ENCODE data around the gene RALGAPA2. TPM values are rescaled to one million over a fixed set of nuclear protein-coding genes. Genes with fewer than 3 reads are reported as not detected.

RALGAPA2 gene
- total RNA-seq, 1 experiment from 2014 or later = 18.2 TPM

GRCh38 chr20:20638878-20639277 is 73.6 kb downstream of the RALGAPA2 start (continued):
- no peak for TF ChIP-seq STAT6 (CRISPR knock-in tag; conservative IDR thresholded peaks at IDR 0.05; ENCODE audit: low read depth)
- no peak for TF ChIP-seq ATF3 (CRISPR knock-in tag; conservative IDR thresholded peaks at IDR 0.05)
- TF ChIP-seq IRF2 (CRISPR knock-in tag; IDR thresholded peaks at IDR 0.05; ENCODE audit: borderline replicate concordance, low read depth) = no peak
- no peak for TF ChIP-seq ZNF396 (CRISPR knock-in tag; IDR thresholded peaks at IDR 0.05; ENCODE audit: borderline replicate concordance)
- TF ChIP-seq TEAD1 (CRISPR knock-in tag; IDR thresholded peaks at IDR 0.05) = no peak
- no peak for TF ChIP-seq HMGA2 (CRISPR knock-in tag; IDR thresholded peaks at IDR 0.05)
- TF ChIP-seq, protein P1, sequence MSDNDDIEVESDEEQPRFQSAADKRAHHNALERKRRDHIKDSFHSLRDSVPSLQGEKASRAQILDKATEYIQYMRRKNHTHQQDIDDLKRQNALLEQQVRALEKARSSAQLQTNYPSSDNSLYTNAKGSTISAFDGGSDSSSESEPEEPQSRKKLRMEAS (CRISPR knock-in tag; IDR thresholded peaks at IDR 0.05) = no peak
- TF ChIP-seq CREB1 (CRISPR knock-in tag; IDR thresholded peaks at IDR 0.05) = no peak
- TF ChIP-seq EMX1 (CRISPR knock-in tag; IDR thresholded peaks at IDR 0.05) = no peak
- TF ChIP-seq ZNF317 (CRISPR knock-in tag; IDR thresholded peaks at IDR 0.05; ENCODE audit: borderline replicate concordance, low read depth) = no peak

GRCh38 chr20:20637998-20638725 is 74.3 kb downstream of the RALGAPA2 start:
- ChIA-PET POLR2A (no interaction called here), CTCF (no interaction called here)
- H3K36me3 Mint-ChIP-seq = peaks cover 27% of the 10 kb centered on the region
- TF ChIP-seq, protein P2, sequence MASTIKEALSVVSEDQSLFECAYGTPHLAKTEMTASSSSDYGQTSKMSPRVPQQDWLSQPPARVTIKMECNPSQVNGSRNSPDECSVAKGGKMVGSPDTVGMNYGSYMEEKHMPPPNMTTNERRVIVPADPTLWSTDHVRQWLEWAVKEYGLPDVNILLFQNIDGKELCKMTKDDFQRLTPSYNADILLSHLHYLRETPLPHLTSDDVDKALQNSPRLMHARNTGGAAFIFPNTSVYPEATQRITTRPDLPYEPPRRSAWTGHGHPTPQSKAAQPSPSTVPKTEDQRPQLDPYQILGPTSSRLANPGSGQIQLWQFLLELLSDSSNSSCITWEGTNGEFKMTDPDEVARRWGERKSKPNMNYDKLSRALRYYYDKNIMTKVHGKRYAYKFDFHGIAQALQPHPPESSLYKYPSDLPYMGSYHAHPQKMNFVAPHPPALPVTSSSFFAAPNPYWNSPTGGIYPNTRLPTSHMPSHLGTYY (CRISPR knock-in tag; IDR thresholded peaks at IDR 0.05) = no peak
- no peak for TF ChIP-seq ELF4 (CRISPR knock-in tag; IDR thresholded peaks at IDR 0.05; ENCODE audit: low read depth)
- TF ChIP-seq, protein P3, sequence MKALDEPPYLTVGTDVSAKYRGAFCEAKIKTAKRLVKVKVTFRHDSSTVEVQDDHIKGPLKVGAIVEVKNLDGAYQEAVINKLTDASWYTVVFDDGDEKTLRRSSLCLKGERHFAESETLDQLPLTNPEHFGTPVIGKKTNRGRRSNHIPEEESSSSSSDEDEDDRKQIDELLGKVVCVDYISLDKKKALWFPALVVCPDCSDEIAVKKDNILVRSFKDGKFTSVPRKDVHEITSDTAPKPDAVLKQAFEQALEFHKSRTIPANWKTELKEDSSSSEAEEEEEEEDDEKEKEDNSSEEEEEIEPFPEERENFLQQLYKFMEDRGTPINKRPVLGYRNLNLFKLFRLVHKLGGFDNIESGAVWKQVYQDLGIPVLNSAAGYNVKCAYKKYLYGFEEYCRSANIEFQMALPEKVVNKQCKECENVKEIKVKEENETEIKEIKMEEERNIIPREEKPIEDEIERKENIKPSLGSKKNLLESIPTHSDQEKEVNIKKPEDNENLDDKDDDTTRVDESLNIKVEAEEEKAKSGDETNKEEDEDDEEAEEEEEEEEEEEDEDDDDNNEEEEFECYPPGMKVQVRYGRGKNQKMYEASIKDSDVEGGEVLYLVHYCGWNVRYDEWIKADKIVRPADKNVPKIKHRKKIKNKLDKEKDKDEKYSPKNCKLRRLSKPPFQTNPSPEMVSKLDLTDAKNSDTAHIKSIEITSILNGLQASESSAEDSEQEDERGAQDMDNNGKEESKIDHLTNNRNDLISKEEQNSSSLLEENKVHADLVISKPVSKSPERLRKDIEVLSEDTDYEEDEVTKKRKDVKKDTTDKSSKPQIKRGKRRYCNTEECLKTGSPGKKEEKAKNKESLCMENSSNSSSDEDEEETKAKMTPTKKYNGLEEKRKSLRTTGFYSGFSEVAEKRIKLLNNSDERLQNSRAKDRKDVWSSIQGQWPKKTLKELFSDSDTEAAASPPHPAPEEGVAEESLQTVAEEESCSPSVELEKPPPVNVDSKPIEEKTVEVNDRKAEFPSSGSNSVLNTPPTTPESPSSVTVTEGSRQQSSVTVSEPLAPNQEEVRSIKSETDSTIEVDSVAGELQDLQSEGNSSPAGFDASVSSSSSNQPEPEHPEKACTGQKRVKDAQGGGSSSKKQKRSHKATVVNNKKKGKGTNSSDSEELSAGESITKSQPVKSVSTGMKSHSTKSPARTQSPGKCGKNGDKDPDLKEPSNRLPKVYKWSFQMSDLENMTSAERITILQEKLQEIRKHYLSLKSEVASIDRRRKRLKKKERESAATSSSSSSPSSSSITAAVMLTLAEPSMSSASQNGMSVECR (CRISPR knock-in tag; IDR thresholded peaks at IDR 0.05; ENCODE audit: borderline replicate concordance) = no peak
- no peak for TF ChIP-seq ZNF219 (CRISPR knock-in tag; IDR thresholded peaks at IDR 0.05; ENCODE audit: borderline replicate concordance)
- H3K4me1 Mint-ChIP-seq = peaks cover 7% of the 10 kb centered on the region
- ATAC-seq (no peak), DNase-seq (ENCODE audit: low spot score) (no peak)
- no peaks in the 10 kb centered on the region for H3K27me3 Mint-ChIP-seq (ENCODE audit: low read depth)
- no peak overlapping the region for H3K4me3 Mint-ChIP-seq
- no peaks in the 10 kb centered on the region for H3K9me3 Mint-ChIP-seq
- H3K27ac Mint-ChIP-seq = no peak overlapping the region

DNA sequence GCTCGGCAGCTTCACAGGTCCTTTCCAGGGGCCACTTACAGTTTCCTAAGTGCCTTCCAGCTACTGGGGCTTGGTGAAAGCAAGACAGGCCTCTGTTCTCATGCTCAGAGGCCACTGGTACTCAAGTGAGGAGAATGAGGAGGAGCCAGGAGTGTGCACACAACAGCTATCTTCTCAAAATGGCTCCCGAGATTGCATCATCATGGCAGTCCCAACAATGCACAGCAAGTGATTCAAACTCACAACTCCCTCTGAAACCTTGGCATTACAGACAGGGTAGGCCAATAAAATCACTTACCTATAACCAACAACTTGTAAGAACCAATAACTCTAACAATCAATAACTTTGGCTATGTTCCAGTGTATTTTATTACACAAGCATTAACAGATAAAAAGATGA is 77.4 kb downstream of the RALGAPA2 start:
- POLR2A ChIA-PET = no interaction called here
- no peak overlapping the region for H3K27ac Mint-ChIP-seq
- CTCF ChIA-PET = interaction anchor here (1.0 kb wide), 1 partner anchor 25 kb away, joined by 3 read pairs; no protein-coding TSS in a partner anchor
- peaks cover 25% of the 10 kb centered on the region for H3K36me3 Mint-ChIP-seq
- no peaks in the 10 kb centered on the region for H3K27me3 Mint-ChIP-seq (ENCODE audit: low read depth)
- ATAC-seq = no peak
- no peaks in the 10 kb centered on the region for H3K4me1 Mint-ChIP-seq
- H3K9me3 Mint-ChIP-seq = no peaks in the 10 kb centered on the region
- no peak overlapping the region for H3K4me3 Mint-ChIP-seq
- no peak for DNase-seq (ENCODE audit: low spot score)
- TF ChIP-seq ETV6 (CRISPR knock-in tag; IDR thresholded peaks at IDR 0.05) (no peak), HMGA2 (CRISPR knock-in tag; IDR thresholded peaks at IDR 0.05) (no peak), USF1 (CRISPR knock-in tag; IDR thresholded peaks at IDR 0.05) (no peak), NFYB (CRISPR knock-in tag; conservative IDR thresholded peaks at IDR 0.05; ENCODE audit: low read depth) (no peak), ZNF423 (CRISPR knock-in tag; IDR thresholded peaks at IDR 0.05) (no peak), PRRX2 (CRISPR knock-in tag; IDR thresholded peaks at IDR 0.05) (no peak)
- TF ChIP-seq, protein P4, sequence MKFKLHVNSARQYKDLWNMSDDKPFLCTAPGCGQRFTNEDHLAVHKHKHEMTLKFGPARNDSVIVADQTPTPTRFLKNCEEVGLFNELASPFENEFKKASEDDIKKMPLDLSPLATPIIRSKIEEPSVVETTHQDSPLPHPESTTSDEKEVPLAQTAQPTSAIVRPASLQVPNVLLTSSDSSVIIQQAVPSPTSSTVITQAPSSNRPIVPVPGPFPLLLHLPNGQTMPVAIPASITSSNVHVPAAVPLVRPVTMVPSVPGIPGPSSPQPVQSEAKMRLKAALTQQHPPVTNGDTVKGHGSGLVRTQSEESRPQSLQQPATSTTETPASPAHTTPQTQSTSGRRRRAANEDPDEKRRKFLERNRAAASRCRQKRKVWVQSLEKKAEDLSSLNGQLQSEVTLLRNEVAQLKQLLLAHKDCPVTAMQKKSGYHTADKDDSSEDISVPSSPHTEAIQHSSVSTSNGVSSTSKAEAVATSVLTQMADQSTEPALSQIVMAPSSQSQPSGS (CRISPR knock-in tag; IDR thresholded peaks at IDR 0.05; ENCODE audit: borderline replicate concordance, low read depth) = no peak
